ENCODE measurements around the gene PAQR4.

Gene PAQR4

GRCh38 chr16:3001316-3001715 lies 32.2 kb downstream of the PAQR4 start:
- no peak for DNase-seq (ENCODE audit: low read depth)
- no peak overlapping the region for H3K4me3 ChIP-seq (ENCODE audit: low read length)
- no peak for TF ChIP-seq CTCF (conservative IDR thresholded peaks at IDR 0.05; ENCODE audit: low read depth, low read length)

GRCh38 chr16:3003582-3004270 lies 34.6 kb downstream of the PAQR4 start:
- peak; percentile 32 for TF ChIP-seq CTCF (conservative IDR thresholded peaks at IDR 0.05; ENCODE audit: low read depth, low read length)
- no peak overlapping the region for H3K4me3 ChIP-seq (ENCODE audit: low read length)
- peak; percentile 97 for DNase-seq (ENCODE audit: low read depth)

GRCh38 chr16:3004319-3004718 lies 35.2 kb downstream of the PAQR4 start:
- H3K4me3 ChIP-seq (ENCODE audit: low read length), result no peak overlapping the region
- DNase-seq (ENCODE audit: low read depth), result no peak
- TF ChIP-seq CTCF (conservative IDR thresholded peaks at IDR 0.05; ENCODE audit: low read depth, low read length), result no peak

- no peak for TF ChIP-seq CTCF (conservative IDR thresholded peaks at IDR 0.05; ENCODE audit: low read depth, low read length)
- peak overlapping the region; percentile 57 for H3K4me3 ChIP-seq (ENCODE audit: low read length)
- no peak for DNase-seq (ENCODE audit: low read depth)
Observed at GRCh38 chr16:3004781-3005284, 35.7 kb downstream of the PAQR4 start.

GRCh38 chr16:3007059-3007956 lies 38.2 kb downstream of the PAQR4 start:
- TF ChIP-seq CTCF (conservative IDR thresholded peaks at IDR 0.05; ENCODE audit: low read depth, low read length), result no peak
- H3K4me3 ChIP-seq (ENCODE audit: low read length), result no peak overlapping the region
- DNase-seq (ENCODE audit: low read depth), result no peak

GRCh38 chr16:3007957-3008689 lies 39.0 kb downstream of the PAQR4 start:
- no peak overlapping the region for H3K4me3 ChIP-seq (ENCODE audit: low read length)
- no peak for DNase-seq (ENCODE audit: low read depth)
- TF ChIP-seq CTCF (conservative IDR thresholded peaks at IDR 0.05; ENCODE audit: low read depth, low read length), result no peak

Measured in retinal pigment epithelial cell (primary cell).